PC-3 (cell line): ENCODE measurements around the gene CCNE1. TPM values are rescaled to one million over a fixed set of nuclear protein-coding genes. Genes with fewer than 3 reads are reported as not detected.
A peak's percentile ranks its signal among the peaks of the same experiment; 100 is the strongest.

Experiments used
- ATAC-seq: fragments of 200-7000 bp; cut with Tn5 transposase; 2 replicates; pipeline ENCODE4 v1.9.1; 2020; ENCODE audit warnings: mild to moderate bottlenecking, moderate library complexity
- BruUV-seq: library from RNA; stranded (reverse); fragments of 400-500 nt; replicated peaks from 2 replicates; lab custom pipeline; 2021; lab: Mats Ljungman, UMichigan
- CTCF ChIA-PET: fragments of 300-600 bp; sonication (Branson Sonifier 250); formaldehyde crosslinking; loops from one replicate; lab custom pipeline; 2022; ENCODE audit warnings: antibody characterized with exemption; lab: Charles Lee
- POLR2A ChIA-PET: fragments of 300-600 bp; sonication (Branson Sonifier 250); formaldehyde crosslinking; loops from one replicate; lab custom pipeline; 2022; ENCODE audit warnings: antibody characterized with exemption; ENCODE audit not compliant: unreplicated experiment; lab: Charles Lee
- DNase-seq: peaks from one replicate; pipeline ENCODE4 v3.0.0-alpha.2; 2015
- H2AFZ ChIP-seq: fragments of 300-600 bp; sonication (generic); 2 replicates; pipeline ENCODE4 v1.6.0; 2016; ENCODE audit warnings: antibody characterized with exemption, low read length
- H3F3A ChIP-seq: fragments of 300-600 bp; sonication (generic); one replicate; pipeline ENCODE4 v1.6.0; 2017; ENCODE audit warnings: antibody characterized with exemption, low read length, control low read depth, mild to moderate bottlenecking; ENCODE audit not compliant: unreplicated experiment
- H3K27ac ChIP-seq: fragments of 300-600 bp; sonication (generic); 2 replicates; pipeline ENCODE4 v1.5.1; 2016; ENCODE audit warnings: mild to moderate bottlenecking, low read length
- H3K27me3 ChIP-seq: fragments of 300-600 bp; sonication (generic); 2 replicates; pipeline ENCODE4 v1.6.1; 2016; ENCODE audit warnings: low read length, mixed read lengths
- H3K36me3 ChIP-seq: fragments of 300-600 bp; sonication (generic); 2 replicates; pipeline ENCODE4 v1.6.1; 2016; ENCODE audit warnings: low read depth, mixed run types, low read length, mixed read lengths
- H3K4me1 ChIP-seq: fragments of 300-600 bp; sonication (generic); 2 replicates; pipeline ENCODE4 v1.5.1; 2016; ENCODE audit warnings: low read length; ENCODE audit not compliant: insufficient read depth
- H3K4me2 ChIP-seq: fragments of 300-600 bp; sonication (generic); 2 replicates; pipeline ENCODE4 v1.6.0; 2016; ENCODE audit warnings: low read length
- H3K4me3 ChIP-seq: fragments of 300-600 bp; sonication (generic); 2 replicates; pipeline ENCODE4 v1.5.1; 2016; ENCODE audit warnings: mild to moderate bottlenecking, low read length, mixed read lengths
- H3K79me2 ChIP-seq: fragments of 300-600 bp; sonication (generic); 2 replicates; pipeline ENCODE4 v1.6.1; 2017; ENCODE audit warnings: low read length, mixed read lengths
- H3K9ac ChIP-seq: fragments of 300-600 bp; sonication (generic); 2 replicates; pipeline ENCODE4 v1.6.0; 2016; ENCODE audit warnings: mild to moderate bottlenecking, low read length
- H3K9me2 ChIP-seq: fragments of 300-600 bp; sonication (generic); replicated peaks from 2 replicates; pipeline ENCODE4 v1.6.1; 2016; ENCODE audit warnings: mixed run types, low read length, mixed read lengths
- H3K9me3 ChIP-seq: fragments of 300-600 bp; sonication (generic); 2 replicates; pipeline ENCODE4 v1.6.1; 2016; ENCODE audit warnings: low read length, mixed read lengths
- H4K20me1 ChIP-seq: fragments of 300-600 bp; sonication (generic); 2 replicates; pipeline ENCODE4 v1.6.1; 2016; ENCODE audit warnings: low read length, mixed read lengths
- EZH2 ChIP-seq: fragments of 300-600 bp; sonication (generic); IDR thresholded peaks from one replicate; pipeline ENCODE4 v1.6.1; 2017; ENCODE audit warnings: antibody characterized with exemption, mild to moderate bottlenecking, low read length; ENCODE audit not compliant: unreplicated experiment
- EZH2phosphoT487 ChIP-seq: fragments of 300-600 bp; sonication (generic); IDR thresholded peaks from 2 replicates; pipeline ENCODE4 v1.6.1; 2018; ENCODE audit warnings: mild to moderate bottlenecking, antibody characterized with exemption, low read length, borderline replicate concordance
- intact Hi-C: fragments of 100-400 bp; cut with micrococcal nuclease; formaldehyde crosslinking; loops from 2 replicates; pipeline ENCODE4 v1.9.0; 2023
- total RNA-seq: library from RNA; depleted of rRNA; stranded (reverse); fragments of >200 nt; gene quantifications from 2 replicates; pipeline ENCODE4 v1.2.3, GENCODE V29; 2014
- TF ChIP-seq, protein P1 (sequence below): fragments of 300-600 bp; sonication (generic); conservative IDR thresholded peaks from 2 replicates; pipeline ENCODE4 v1.5.1; 2017; ENCODE audit warnings: antibody characterized with exemption, low read depth, mild to moderate bottlenecking, low read length

CCNE1 gene
- total RNA-seq, 1 experiment from 2014 or later = 10.9 TPM

GRCh38 chr19:29771708-29772414 is 39.9 kb upstream of the CCNE1 start:
- intact Hi-C loops = loop anchor here (1.0 kb wide), 1 partner anchor 101 kb away; no protein-coding TSS in a partner anchor
- Histone ChIP-seq H4K20me1 (no peaks in the 10 kb centered on the region), H3K4me1 (no peaks in the 10 kb centered on the region), H3K9ac (no peak overlapping the region), H3F3A (no peaks in the 10 kb centered on the region), H3K9me3 (no peaks in the 10 kb centered on the region), H3K27me3 (no peaks in the 10 kb centered on the region), H3K79me2 (no peaks in the 10 kb centered on the region), H2AFZ (no peak overlapping the region), H3K9me2 (no peaks in the 10 kb centered on the region), H3K36me3 (no peaks in the 10 kb centered on the region), H3K4me3 (no peak overlapping the region), H3K4me2 (no peak overlapping the region), H3K27ac (no peak overlapping the region)
- no TSS peak for BruUV-seq
- ATAC-seq (peak; percentile 58), DNase-seq (peak; percentile 46)
- no peak for TF ChIP-seq EZH2phosphoT487
- TF ChIP-seq, protein P1, sequence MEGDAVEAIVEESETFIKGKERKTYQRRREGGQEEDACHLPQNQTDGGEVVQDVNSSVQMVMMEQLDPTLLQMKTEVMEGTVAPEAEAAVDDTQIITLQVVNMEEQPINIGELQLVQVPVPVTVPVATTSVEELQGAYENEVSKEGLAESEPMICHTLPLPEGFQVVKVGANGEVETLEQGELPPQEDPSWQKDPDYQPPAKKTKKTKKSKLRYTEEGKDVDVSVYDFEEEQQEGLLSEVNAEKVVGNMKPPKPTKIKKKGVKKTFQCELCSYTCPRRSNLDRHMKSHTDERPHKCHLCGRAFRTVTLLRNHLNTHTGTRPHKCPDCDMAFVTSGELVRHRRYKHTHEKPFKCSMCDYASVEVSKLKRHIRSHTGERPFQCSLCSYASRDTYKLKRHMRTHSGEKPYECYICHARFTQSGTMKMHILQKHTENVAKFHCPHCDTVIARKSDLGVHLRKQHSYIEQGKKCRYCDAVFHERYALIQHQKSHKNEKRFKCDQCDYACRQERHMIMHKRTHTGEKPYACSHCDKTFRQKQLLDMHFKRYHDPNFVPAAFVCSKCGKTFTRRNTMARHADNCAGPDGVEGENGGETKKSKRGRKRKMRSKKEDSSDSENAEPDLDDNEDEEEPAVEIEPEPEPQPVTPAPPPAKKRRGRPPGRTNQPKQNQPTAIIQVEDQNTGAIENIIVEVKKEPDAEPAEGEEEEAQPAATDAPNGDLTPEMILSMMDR = peak; percentile 64
- no peak for TF ChIP-seq EZH2
- CTCF ChIA-PET = interaction anchor here (0.6 kb wide), 1 partner anchor 471 kb away, joined by 4 read pairs; no protein-coding TSS in a partner anchor
- POLR2A ChIA-PET = no interaction called here

GRCh38 chr19:29772696-29773095 is 39.1 kb upstream of the CCNE1 start:
- Histone ChIP-seq H3K9me2 (no peaks in the 10 kb centered on the region), H3K27me3 (no peaks in the 10 kb centered on the region), H3K27ac (no peak overlapping the region), H2AFZ (no peak overlapping the region), H3K4me2 (no peak overlapping the region), H3K36me3 (no peaks in the 10 kb centered on the region), H3K9ac (no peak overlapping the region), H3F3A (no peaks in the 10 kb centered on the region), H3K4me3 (no peak overlapping the region), H4K20me1 (no peaks in the 10 kb centered on the region), H3K9me3 (no peaks in the 10 kb centered on the region), H3K79me2 (no peaks in the 10 kb centered on the region), H3K4me1 (no peaks in the 10 kb centered on the region)
- TF ChIP-seq EZH2 = no peak
- TF ChIP-seq, protein P1 = no peak
- no peak for TF ChIP-seq EZH2phosphoT487
- ChIA-PET CTCF (no interaction called here), POLR2A (no interaction called here)
- intact Hi-C loops = no loop called here
- no peak for DNase-seq
- no TSS peak for BruUV-seq
- ATAC-seq = no peak

- Histone ChIP-seq H3K9ac (no peak overlapping the region), H3K4me3 (no peak overlapping the region), H3K79me2 (no peaks in the 10 kb centered on the region), H3K9me2 (no peaks in the 10 kb centered on the region), H3K4me1 (no peaks in the 10 kb centered on the region), H2AFZ (no peak overlapping the region), H3K9me3 (no peaks in the 10 kb centered on the region), H3K4me2 (no peak overlapping the region), H3F3A (no peaks in the 10 kb centered on the region), H4K20me1 (no peaks in the 10 kb centered on the region), H3K27me3 (no peaks in the 10 kb centered on the region), H3K36me3 (no peaks in the 10 kb centered on the region), H3K27ac (no peak overlapping the region)
- DNase-seq (no peak), ATAC-seq (no peak)
- no TSS peak for BruUV-seq
- ChIA-PET POLR2A (no interaction called here), CTCF (no interaction called here)
- intact Hi-C loops = no loop called here
- TF ChIP-seq, protein P1 = no peak
- TF ChIP-seq EZH2 (no peak), EZH2phosphoT487 (no peak)
These were observed 38.6 kb upstream of the CCNE1 start for GRCh38 chr19:29773141-29773540.
